GM18861 (cell line): ENCODE measurements around the gene KCNAB1.

ENCODE experiments used
- ATAC-seq: cut with Tn5 transposase; IDR thresholded peaks from one replicate; pipeline ENCODE4 v1.9.1; 2021; ENCODE audit not compliant: unreplicated experiment

KCNAB1 gene

GRCh38 chr3:156396851-156397250, 276.5 kb downstream of the KCNAB1 start:
- no peak for ATAC-seq

GRCh38 chr3:156397534-156397933, 277.2 kb downstream of the KCNAB1 start:
- ATAC-seq: no peak

GRCh38 chr3:156400062-156400461, 279.7 kb downstream of the KCNAB1 start:
- no peak for ATAC-seq

GRCh38 chr3:156400735-156401134, 280.4 kb downstream of the KCNAB1 start:
- no peak for ATAC-seq

- no peak for ATAC-seq
These were observed 283.8 kb downstream of the KCNAB1 start for GRCh38 chr3:156404217-156404616.

- no peak for ATAC-seq
These were observed 286.0 kb downstream of the KCNAB1 start for GRCh38 chr3:156406393-156406792.

GRCh38 chr3:156407617-156408225, 287.3 kb downstream of the KCNAB1 start:
- ATAC-seq: no peak

GRCh38 chr3:156409694-156410093, 289.3 kb downstream of the KCNAB1 start:
- no peak for ATAC-seq

- ATAC-seq: no peak
These were observed 292.2 kb downstream of the KCNAB1 start for GRCh38 chr3:156412600-156412999.

- ATAC-seq: no peak
These were observed 293.0 kb downstream of the KCNAB1 start for GRCh38 chr3:156413293-156413892.

- ATAC-seq: no peak
These were observed 296.6 kb downstream of the KCNAB1 start for GRCh38 chr3:156416846-156417558.

- ATAC-seq: no peak
These were observed 297.3 kb downstream of the KCNAB1 start for GRCh38 chr3:156417559-156418132.

GRCh38 chr3:156418428-156418827, 298.1 kb downstream of the KCNAB1 start:
- no peak for ATAC-seq

GRCh38 chr3:156421534-156421933, 301.2 kb downstream of the KCNAB1 start:
- ATAC-seq: no peak

GRCh38 chr3:156424758-156425157, 304.4 kb downstream of the KCNAB1 start:
- no peak for ATAC-seq

- ATAC-seq: no peak
These were observed 305.3 kb downstream of the KCNAB1 start for GRCh38 chr3:156425651-156426050.

- no peak for ATAC-seq
These were observed 308.7 kb downstream of the KCNAB1 start for GRCh38 chr3:156429125-156429524.

GRCh38 chr3:156431334-156432124, 311.2 kb downstream of the KCNAB1 start:
- no peak for ATAC-seq

GRCh38 chr3:156432563-156432962, 312.2 kb downstream of the KCNAB1 start:
- no peak for ATAC-seq

- no peak for ATAC-seq
These were observed 312.8 kb downstream of the KCNAB1 start for GRCh38 chr3:156433138-156433537.

- no peak for ATAC-seq
These were observed 313.5 kb downstream of the KCNAB1 start for GRCh38 chr3:156433910-156434309.
